ENCODE data around the gene CRYZL1. TPM values are rescaled to one million over a fixed set of nuclear protein-coding genes. Genes with fewer than 3 reads are reported as not detected.

Gene CRYZL1
- polyA plus RNA-seq, 3 donors, result 25.9 to 30.6 (median 26.1) TPM

DNA sequence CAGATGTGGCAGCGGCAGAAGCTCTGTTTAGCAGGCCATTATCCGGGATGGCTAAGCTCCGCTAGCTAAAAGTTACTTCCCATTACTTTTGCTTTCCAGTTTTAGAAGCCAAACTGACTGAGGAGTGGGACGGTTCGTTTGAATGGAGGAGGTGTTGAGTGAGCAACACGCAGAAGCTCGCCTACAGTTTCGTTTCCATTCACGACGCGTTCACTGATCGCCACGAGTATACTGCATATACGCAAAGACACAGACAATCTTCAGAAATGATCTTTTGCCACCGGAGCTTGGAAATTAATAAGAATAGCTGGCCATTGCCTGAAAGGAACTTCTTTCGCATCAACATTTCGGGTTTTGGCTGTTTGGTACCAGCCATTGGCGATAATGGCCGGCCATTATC lies 84.1 kb downstream of the CRYZL1 start:
- Histone ChIP-seq H3K36me3 (replicated peaks in 1 of 2; ENCODE audit: control insufficient read depth in 1 of 2, insufficient read depth in 2 of 2, low read length in 2 of 2) (peaks cover 91 to 99% of the 10 kb centered on the region in 2 donors), H3K27me3 (ENCODE audit: control insufficient read depth in 2 of 2, insufficient read depth in 2 of 2, low read length in 2 of 2) (no peaks in the 10 kb centered on the region), H2AFZ (ENCODE audit: insufficient read depth, low read depth, low read length, poor library complexity, severe bottlenecking) (no peak overlapping the region), H3K4me3 (replicated peaks in 1 of 3; ENCODE audit: low read depth in 2 of 3, low read length in 3 of 3) (no peak overlapping the region), H4K20me1 (ENCODE audit: insufficient read depth, low read length) (peaks cover 99% of the 10 kb centered on the region), H3K27ac (ENCODE audit: low read depth in 1 of 2, low read length in 2 of 2) (no peak overlapping the region), H3K4me2 (replicated peaks; ENCODE audit: extremely low read depth, low read length, poor library complexity, severe bottlenecking) (no peak overlapping the region), H3K4me1 (ENCODE audit: control insufficient read depth in 1 of 2, insufficient read depth in 2 of 2, low read length in 2 of 2) (no peaks in the 10 kb centered on the region), H3K79me2 (ENCODE audit: insufficient read depth, low read length) (peaks cover 94% of the 10 kb centered on the region), H3K9me3 (replicated peaks in 1 of 2; ENCODE audit: control insufficient read depth in 1 of 2, insufficient read depth in 1 of 2, low read length in 2 of 2) (no peaks in the 10 kb centered on the region), H3K9ac (ENCODE audit: insufficient read depth, low read length, poor library complexity, severe bottlenecking) (no peak overlapping the region)
- Mint-ChIP-seq H3K9me3 (peaks cover 0 to 3% (median 0%) of the 10 kb centered on the region in 7 donors), H3K4me1 (peaks cover 7% of the 10 kb centered on the region), H3K4me3 (no peak overlapping the region), H3K27me3 (ENCODE audit: low read depth in 3 of 3) (no peaks in the 10 kb centered on the region), H3K36me3 (peaks cover 85 to 93% of the 10 kb centered on the region in 2 donors), H3K27ac (no peak overlapping the region)
- TF ChIP-seq, protein P1, sequence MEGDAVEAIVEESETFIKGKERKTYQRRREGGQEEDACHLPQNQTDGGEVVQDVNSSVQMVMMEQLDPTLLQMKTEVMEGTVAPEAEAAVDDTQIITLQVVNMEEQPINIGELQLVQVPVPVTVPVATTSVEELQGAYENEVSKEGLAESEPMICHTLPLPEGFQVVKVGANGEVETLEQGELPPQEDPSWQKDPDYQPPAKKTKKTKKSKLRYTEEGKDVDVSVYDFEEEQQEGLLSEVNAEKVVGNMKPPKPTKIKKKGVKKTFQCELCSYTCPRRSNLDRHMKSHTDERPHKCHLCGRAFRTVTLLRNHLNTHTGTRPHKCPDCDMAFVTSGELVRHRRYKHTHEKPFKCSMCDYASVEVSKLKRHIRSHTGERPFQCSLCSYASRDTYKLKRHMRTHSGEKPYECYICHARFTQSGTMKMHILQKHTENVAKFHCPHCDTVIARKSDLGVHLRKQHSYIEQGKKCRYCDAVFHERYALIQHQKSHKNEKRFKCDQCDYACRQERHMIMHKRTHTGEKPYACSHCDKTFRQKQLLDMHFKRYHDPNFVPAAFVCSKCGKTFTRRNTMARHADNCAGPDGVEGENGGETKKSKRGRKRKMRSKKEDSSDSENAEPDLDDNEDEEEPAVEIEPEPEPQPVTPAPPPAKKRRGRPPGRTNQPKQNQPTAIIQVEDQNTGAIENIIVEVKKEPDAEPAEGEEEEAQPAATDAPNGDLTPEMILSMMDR (IDR thresholded peaks at IDR 0.05), result no peak
- intact Hi-C loops (cut with micrococcal nuclease), result no loop called here
- no peak for DNase-seq
- 98% methylated on average over 13 of the region's 19 CpGs for WGBS (ENCODE audit: insufficient coverage)

DNA sequence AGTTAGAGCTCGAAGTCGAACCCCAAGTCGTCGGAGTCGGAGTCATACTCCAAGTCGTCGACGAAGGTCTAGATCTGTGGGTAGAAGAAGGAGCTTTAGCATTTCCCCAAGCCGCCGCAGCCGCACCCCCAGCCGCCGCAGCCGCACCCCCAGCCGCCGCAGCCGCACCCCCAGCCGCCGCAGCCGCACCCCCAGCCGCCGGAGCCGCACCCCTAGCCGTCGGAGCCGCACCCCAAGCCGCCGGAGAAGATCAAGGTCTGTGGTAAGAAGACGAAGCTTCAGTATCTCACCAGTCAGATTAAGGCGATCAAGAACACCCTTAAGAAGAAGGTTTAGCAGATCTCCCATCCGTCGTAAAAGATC lies 86.6 kb downstream of the CRYZL1 start:
- Mint-ChIP-seq H3K27ac (peak overlapping the region in 1 of 7 donors; percentile 12), H3K4me1 (peaks cover 7% of the 10 kb centered on the region)
- H4K20me1 ChIP-seq (ENCODE audit: insufficient read depth, low read length), result peaks cover 99% of the 10 kb centered on the region

More for the DNA sequence above, 86.6 kb downstream of the CRYZL1 start:
- Histone ChIP-seq H3K79me2 (ENCODE audit: insufficient read depth, low read length) (peaks cover 100% of the 10 kb centered on the region), H3K4me1 (ENCODE audit: control insufficient read depth in 1 of 2, insufficient read depth in 2 of 2, low read length in 2 of 2) (no peaks in the 10 kb centered on the region), H3K4me2 (replicated peaks; ENCODE audit: extremely low read depth, low read length, poor library complexity, severe bottlenecking) (no peak overlapping the region), H3K9me3 (replicated peaks in 1 of 2; ENCODE audit: control insufficient read depth in 1 of 2, insufficient read depth in 1 of 2, low read length in 2 of 2) (no peaks in the 10 kb centered on the region), H3K27ac (ENCODE audit: low read depth in 1 of 2, low read length in 2 of 2) (no peak overlapping the region), H3K27me3 (ENCODE audit: control insufficient read depth in 2 of 2, insufficient read depth in 2 of 2, low read length in 2 of 2) (no peaks in the 10 kb centered on the region), H3K36me3 (replicated peaks in 1 of 2; ENCODE audit: control insufficient read depth in 1 of 2, insufficient read depth in 2 of 2, low read length in 2 of 2) (peaks cover 91 to 99% of the 10 kb centered on the region in 2 donors), H3K4me3 (replicated peaks in 1 of 3; ENCODE audit: low read depth in 2 of 3, low read length in 3 of 3) (no peak overlapping the region), H2AFZ (ENCODE audit: insufficient read depth, low read depth, low read length, poor library complexity, severe bottlenecking) (no peak overlapping the region), H3K9ac (ENCODE audit: insufficient read depth, low read length, poor library complexity, severe bottlenecking) (no peak overlapping the region)
- Mint-ChIP-seq H3K4me3 (no peak overlapping the region), H3K27me3 (ENCODE audit: low read depth in 3 of 3) (no peaks in the 10 kb centered on the region), H3K36me3 (peaks cover 85 to 97% of the 10 kb centered on the region in 2 donors), H3K9me3 (peaks cover 0 to 6% (median 0%) of the 10 kb centered on the region in 7 donors)
- WGBS (ENCODE audit: insufficient coverage), result 99% methylated on average over 12 of the region's 32 CpGs
- TF ChIP-seq, protein P1 (IDR thresholded peaks at IDR 0.05), result no peak
- intact Hi-C loops (cut with micrococcal nuclease), result no loop called here
- DNase-seq, result no peak
